Smooth muscle cell (in vitro differentiated cells): ENCODE measurements around the gene PRPSAP1. TPM values are rescaled to one million over a fixed set of nuclear protein-coding genes. Genes with fewer than 3 reads are reported as not detected.

Source experiments
- DNase-seq: peaks from one replicate; lab custom pipeline; 2025; ENCODE audit not compliant: unreplicated experiment; lab: John Stamatoyannopoulos, UW
- H2AFZ ChIP-seq: fragments of 200-600 bp; sonication (generic); 2 replicates; pipeline ENCODE4 v1.6.0; 2016; ENCODE audit warnings: antibody characterized with exemption, low read depth, mild to moderate bottlenecking
- H3F3A ChIP-seq: fragments of 200-600 bp; sonication (generic); 2 replicates; pipeline ENCODE4 v1.6.0; 2017; ENCODE audit warnings: antibody characterized with exemption, low read depth
- H3K27ac ChIP-seq: fragments of 200-600 bp; sonication (generic); 2 replicates; pipeline ENCODE4 v1.5.1; 2016; ENCODE audit warnings: low read depth, mild to moderate bottlenecking
- H3K27me3 ChIP-seq: fragments of 200-600 bp; sonication (generic); 2 replicates; pipeline ENCODE4 v1.6.1; 2016; ENCODE audit warnings: low read depth, mild to moderate bottlenecking
- H3K36me3 ChIP-seq: fragments of 200-600 bp; sonication (generic); 2 replicates; pipeline ENCODE4 v1.5.1; 2016; ENCODE audit warnings: low read depth
- H3K4me1 ChIP-seq: fragments of 200-600 bp; sonication (generic); 2 replicates; pipeline ENCODE4 v1.5.1; 2016; ENCODE audit warnings: low read depth
- H3K4me2 ChIP-seq: fragments of 200-600 bp; sonication (generic); 2 replicates; pipeline ENCODE4 v1.6.0; 2016; ENCODE audit warnings: mild to moderate bottlenecking
- H3K4me3 ChIP-seq: fragments of 200-600 bp; sonication (generic); 2 replicates; pipeline ENCODE4 v1.5.1; 2016; ENCODE audit warnings: mild to moderate bottlenecking
- H3K79me2 ChIP-seq: fragments of 200-600 bp; sonication (generic); 2 replicates; pipeline ENCODE4 v1.6.0; 2016; ENCODE audit warnings: low read depth, mild to moderate bottlenecking
- H3K9ac ChIP-seq: fragments of 200-600 bp; sonication (generic); 2 replicates; pipeline ENCODE4 v1.6.0; 2016; ENCODE audit warnings: low read depth
- H3K9me3 ChIP-seq: fragments of 200-600 bp; sonication (generic); replicated peaks from 2 replicates; pipeline ENCODE4 v1.5.1; 2016; ENCODE audit warnings: low read depth
- H4K20me1 ChIP-seq: fragments of 200-600 bp; sonication (generic); 2 replicates; pipeline ENCODE4 v1.6.0; 2016; ENCODE audit warnings: low read depth
- WGBS: methylation state at CpG from one replicate; pipeline ENCODE4 v1.1.7; 2016; ENCODE audit warnings: low lambda C conversion rate; 5-methylcytosine and 5-hydroxymethylcytosine counted together
- polyA plus RNA-seq: library from polyadenylated mRNA; unstranded; fragments of >200 nt; fragmentation: Nextera tagmentation; extraction: Ambion mirVana; gene quantifications from 2 replicates; pipeline ENCODE4 v1.2.1, GENCODE V29; 2016
- total RNA-seq: library from RNA; depleted of rRNA; stranded (reverse); fragments of >200 nt; gene quantifications from 2 replicates; pipeline ENCODE4 v1.2.3, GENCODE V29; 2014
- TF ChIP-seq, protein P1 (sequence below): fragments of 200-600 bp; sonication (generic); IDR thresholded peaks from 2 replicates; pipeline ENCODE4 v1.5.1; 2017; ENCODE audit warnings: borderline replicate concordance, mild to moderate bottlenecking, antibody characterized with exemption; ENCODE audit not compliant: insufficient read depth, poor library complexity, severe bottlenecking

Gene PRPSAP1
- total and polyA plus RNA-seq, 2 experiments from 2014 or later = 27.1 to 35.7 TPM

DNA sequence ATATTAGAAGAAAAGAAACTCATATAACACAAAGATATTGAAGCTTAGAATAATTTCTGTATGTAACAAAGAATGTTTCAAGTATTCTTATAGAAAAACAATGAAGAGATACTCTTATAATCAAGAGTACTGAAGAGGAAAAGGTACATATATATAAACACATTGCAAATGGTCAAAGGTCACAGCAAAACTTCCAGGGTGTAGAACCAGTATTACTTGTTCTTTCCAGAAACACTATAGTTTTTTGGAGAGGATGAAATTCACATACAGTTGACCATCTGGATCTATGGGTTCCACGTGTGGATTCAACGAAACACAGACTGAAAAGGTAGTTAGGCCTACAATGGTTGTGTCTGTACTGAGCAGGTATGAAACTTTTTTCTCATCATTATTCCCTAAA lies 22.6 kb downstream of the PRPSAP1 start:
- WGBS = 86% methylated on average over 2 of the region's 2 CpGs
- Histone ChIP-seq H3F3A (no peaks in the 10 kb centered on the region), H2AFZ (no peak overlapping the region), H4K20me1 (no peaks in the 10 kb centered on the region), H3K4me2 (no peak overlapping the region), H3K4me1 (no peaks in the 10 kb centered on the region), H3K9ac (no peak overlapping the region), H3K27me3 (no peaks in the 10 kb centered on the region), H3K36me3 (no peaks in the 10 kb centered on the region), H3K9me3 (no peaks in the 10 kb centered on the region), H3K27ac (no peak overlapping the region), H3K79me2 (no peaks in the 10 kb centered on the region), H3K4me3 (no peak overlapping the region)
- DNase-seq = no peak
- TF ChIP-seq, protein P1, sequence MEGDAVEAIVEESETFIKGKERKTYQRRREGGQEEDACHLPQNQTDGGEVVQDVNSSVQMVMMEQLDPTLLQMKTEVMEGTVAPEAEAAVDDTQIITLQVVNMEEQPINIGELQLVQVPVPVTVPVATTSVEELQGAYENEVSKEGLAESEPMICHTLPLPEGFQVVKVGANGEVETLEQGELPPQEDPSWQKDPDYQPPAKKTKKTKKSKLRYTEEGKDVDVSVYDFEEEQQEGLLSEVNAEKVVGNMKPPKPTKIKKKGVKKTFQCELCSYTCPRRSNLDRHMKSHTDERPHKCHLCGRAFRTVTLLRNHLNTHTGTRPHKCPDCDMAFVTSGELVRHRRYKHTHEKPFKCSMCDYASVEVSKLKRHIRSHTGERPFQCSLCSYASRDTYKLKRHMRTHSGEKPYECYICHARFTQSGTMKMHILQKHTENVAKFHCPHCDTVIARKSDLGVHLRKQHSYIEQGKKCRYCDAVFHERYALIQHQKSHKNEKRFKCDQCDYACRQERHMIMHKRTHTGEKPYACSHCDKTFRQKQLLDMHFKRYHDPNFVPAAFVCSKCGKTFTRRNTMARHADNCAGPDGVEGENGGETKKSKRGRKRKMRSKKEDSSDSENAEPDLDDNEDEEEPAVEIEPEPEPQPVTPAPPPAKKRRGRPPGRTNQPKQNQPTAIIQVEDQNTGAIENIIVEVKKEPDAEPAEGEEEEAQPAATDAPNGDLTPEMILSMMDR = no peak

DNA sequence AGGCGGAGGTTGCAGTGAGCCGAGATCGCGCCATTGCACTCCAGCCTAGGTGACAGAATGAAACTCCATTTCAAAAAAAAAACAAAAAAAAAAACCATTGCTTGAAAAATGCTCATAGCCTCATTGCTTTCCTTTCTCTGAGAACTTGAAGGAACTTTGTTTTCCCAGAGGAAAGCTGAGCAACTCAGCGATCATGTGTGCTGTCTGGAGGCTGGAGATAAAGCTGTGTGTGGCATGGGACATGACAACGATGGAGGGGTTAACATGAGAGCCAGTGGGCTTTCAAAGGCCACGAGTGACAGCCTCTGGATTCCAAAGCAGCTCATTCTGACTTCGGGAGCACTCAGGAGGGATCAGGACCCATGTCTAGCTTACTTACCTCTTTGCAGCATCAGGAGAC lies 24.1 kb downstream of the PRPSAP1 start:
- H3K9me3 ChIP-seq = no peaks in the 10 kb centered on the region
- no peak overlapping the region for H3K27ac ChIP-seq
- no peaks in the 10 kb centered on the region for H3K4me1 ChIP-seq
- no peaks in the 10 kb centered on the region for H3K36me3 ChIP-seq
- TF ChIP-seq, protein P1 = no peak
- no peak overlapping the region for H3K9ac ChIP-seq
- H4K20me1 ChIP-seq = no peaks in the 10 kb centered on the region
- no peak overlapping the region for H2AFZ ChIP-seq
- no peaks in the 10 kb centered on the region for H3F3A ChIP-seq
- 90% methylated on average over 8 of the region's 8 CpGs for WGBS
- no peaks in the 10 kb centered on the region for H3K79me2 ChIP-seq
- no peak overlapping the region for H3K4me2 ChIP-seq
- no peak for DNase-seq
- no peak overlapping the region for H3K4me3 ChIP-seq
- no peaks in the 10 kb centered on the region for H3K27me3 ChIP-seq

DNA sequence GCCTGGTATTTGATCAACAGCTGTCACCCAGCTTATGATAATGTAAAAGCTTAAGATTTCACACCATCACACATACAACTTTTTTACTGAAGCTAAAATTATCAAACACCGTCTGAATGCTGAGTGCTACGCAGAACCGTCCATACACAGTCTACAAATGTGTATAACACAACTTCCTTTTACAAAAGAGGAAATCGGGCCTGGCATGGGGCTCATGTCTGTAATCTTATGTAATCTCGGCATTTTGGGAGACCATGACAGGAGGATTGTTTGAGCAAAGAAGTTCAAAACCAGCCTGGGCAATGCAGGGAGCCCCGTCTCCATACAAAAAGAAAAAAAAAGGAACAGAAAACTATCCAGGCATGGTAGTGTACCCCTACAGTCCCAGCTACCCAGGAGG lies 26.0 kb downstream of the PRPSAP1 start:
- TF ChIP-seq, protein P1 = no peak
- Histone ChIP-seq H3K36me3 (no peaks in the 10 kb centered on the region), H3K27ac (no peak overlapping the region), H3K4me3 (no peak overlapping the region), H3F3A (no peaks in the 10 kb centered on the region), H3K79me2 (no peaks in the 10 kb centered on the region), H2AFZ (no peak overlapping the region), H3K4me2 (no peak overlapping the region), H3K4me1 (no peaks in the 10 kb centered on the region), H4K20me1 (no peaks in the 10 kb centered on the region), H3K27me3 (no peaks in the 10 kb centered on the region), H3K9ac (no peak overlapping the region), H3K9me3 (no peaks in the 10 kb centered on the region)
- WGBS = 94% methylated on average over 6 of the region's 6 CpGs
- no peak for DNase-seq

DNA sequence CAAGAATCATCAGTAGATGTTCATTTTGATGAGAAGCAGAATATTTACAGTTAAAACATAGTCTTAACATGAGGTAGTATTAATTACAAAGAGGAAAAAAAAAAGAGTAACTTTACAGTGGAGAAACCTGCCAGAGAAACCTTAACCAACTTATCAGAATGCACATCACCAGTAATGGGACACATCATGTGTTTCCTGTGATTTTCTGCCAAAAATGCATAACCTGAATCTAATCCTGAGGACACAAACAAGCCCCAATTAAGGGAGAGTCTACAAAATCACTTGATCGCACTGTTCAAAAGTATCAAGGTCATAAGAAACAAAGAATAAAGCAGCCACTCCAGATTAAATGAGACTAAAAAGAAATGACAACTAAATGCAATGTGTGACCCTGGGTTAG lies 27.4 kb downstream of the PRPSAP1 start:
- no peaks in the 10 kb centered on the region for H3K27me3 ChIP-seq
- WGBS = 95% methylated on average over 1 of the region's 1 CpG
- H3K79me2 ChIP-seq = no peaks in the 10 kb centered on the region
- TF ChIP-seq, protein P1 = no peak
- no peaks in the 10 kb centered on the region for H3K36me3 ChIP-seq
- no peaks in the 10 kb centered on the region for H3F3A ChIP-seq
- no peaks in the 10 kb centered on the region for H3K4me1 ChIP-seq
- no peak overlapping the region for H3K4me3 ChIP-seq
- no peak overlapping the region for H3K9ac ChIP-seq
- no peak for DNase-seq
- H3K4me2 ChIP-seq = no peak overlapping the region
- H3K27ac ChIP-seq = no peak overlapping the region
- H4K20me1 ChIP-seq = no peaks in the 10 kb centered on the region
- no peaks in the 10 kb centered on the region for H3K9me3 ChIP-seq
- H2AFZ ChIP-seq = no peak overlapping the region
